Lung (tissue), 12 donors: ENCODE measurements around the gene CPT1A. TPM values are rescaled to one million over a fixed set of nuclear protein-coding genes. Genes with fewer than 3 reads are reported as not detected.

ENCODE experiments used
- ATAC-seq: fragments of 200-7000 bp; cut with Tn5 transposase; one replicate; pipeline ENCODE4 v1.9.1; 2020; ENCODE audit warnings: moderate number of reproducible peaks; ENCODE audit not compliant: insufficient read depth, low FRiP score
- DNase-seq, 3 donors: peaks; one replicate each; pipeline ENCODE4 v3.0.0-alpha.2; 2013 to 2017
- H3K27ac ChIP-seq, 2 donors: one replicate each; pipeline ENCODE4 v1.5.1; 2013; ENCODE audit warnings: mild to moderate bottlenecking in 2 of 2, moderate library complexity in 2 of 2, control low read depth in 1 of 2, inconsistent platforms in 1 of 2, low read depth in 1 of 2, low read length in 1 of 2
- H3K27me3 ChIP-seq, 3 donors: one replicate each; pipeline ENCODE4 v1.5.1; 2013; ENCODE audit warnings: low read length in 2 of 3; ENCODE audit not compliant: control insufficient read depth in 3 of 3, insufficient read depth in 3 of 3
- H3K36me3 ChIP-seq, 4 donors: one replicate each; pipeline ENCODE4 v1.5.1; 2013; ENCODE audit warnings: low read length in 4 of 4, mild to moderate bottlenecking in 1 of 4, moderate library complexity in 1 of 4; ENCODE audit not compliant: control insufficient read depth in 4 of 4, insufficient read depth in 4 of 4
- H3K4me1 ChIP-seq, 5 donors: one replicate each; pipeline ENCODE4 v1.5.1; 2013; ENCODE audit warnings: low read length in 5 of 5, mild to moderate bottlenecking in 2 of 5, moderate library complexity in 1 of 5; ENCODE audit not compliant: control insufficient read depth in 5 of 5, insufficient read depth in 5 of 5
- H3K4me3 ChIP-seq: one replicate; pipeline ENCODE4 v1.5.1; 2013; ENCODE audit warnings: mild to moderate bottlenecking, control low read depth, moderate library complexity
- H3K9ac ChIP-seq, 2 donors: one replicate each; pipeline ENCODE4 v1.5.1; 2013; ENCODE audit warnings: low read length in 2 of 2, control low read depth in 1 of 2; ENCODE audit not compliant: insufficient read depth in 1 of 2
- H3K9me3 ChIP-seq, 4 donors: one replicate each; pipeline ENCODE4 v1.5.1; 2013; ENCODE audit warnings: low read length in 3 of 4, mild to moderate bottlenecking in 1 of 4, moderate library complexity in 1 of 4; ENCODE audit not compliant: control insufficient read depth in 4 of 4, insufficient read depth in 3 of 4
- WGBS, 2 donors: extraction: QIAGEN DNeasy Blood & Tissue Kit; methylation state at CpG; one replicate each; pipeline ENCODE4 v1.1.7; 2013; 5-methylcytosine and 5-hydroxymethylcytosine counted together
- polyA plus RNA-seq, 2 donors: library from polyadenylated mRNA; stranded (reverse); fragments of 200-250 nt; gene quantifications; one replicate each; pipeline ENCODE4 v1.2.1, GENCODE V29; 2013
- total RNA-seq, 2 donors: library from RNA; depleted of rRNA in 1 of 2; stranded (reverse); fragments of >200 nt in 1 of 2; gene quantifications; one replicate each; pipeline ENCODE4 v1.2.1, GENCODE V29; 2014 to 2021
- TF ChIP-seq, protein P1 (sequence below): IDR thresholded peaks from 2 replicates; pipeline ENCODE4 v1.5.1; 2012; ENCODE audit warnings: mild to moderate bottlenecking; ENCODE audit errors: control extremely low read depth, extremely low read depth
- donor health status: control.
- donor health status: control.
- donor health status: Bipolar disorder and iron deficiency.
- donor health status: healthy.
- donor health status: DM: yes; HTN: yes; CAD: no.

The CPT1A gene
- total and polyA plus RNA-seq, 4 donors, result 17.0 to 51.7 (median 18.4) TPM

- no peak overlapping the region for H3K27ac ChIP-seq
- H3K27me3 ChIP-seq, result no peaks in the 10 kb centered on the region
- ATAC-seq (no peak), DNase-seq (no peak)
- H3K36me3 ChIP-seq, result peaks cover 2 to 27% (median 5%) of the 10 kb centered on the region in 4 donors
- H3K4me1 ChIP-seq, result peaks cover 0 to 10% (median 0%) of the 10 kb centered on the region in 5 donors
- no peaks in the 10 kb centered on the region for H3K9me3 ChIP-seq
- no peak overlapping the region for H3K9ac ChIP-seq
- H3K4me3 ChIP-seq, result no peak overlapping the region
- TF ChIP-seq, protein P1, sequence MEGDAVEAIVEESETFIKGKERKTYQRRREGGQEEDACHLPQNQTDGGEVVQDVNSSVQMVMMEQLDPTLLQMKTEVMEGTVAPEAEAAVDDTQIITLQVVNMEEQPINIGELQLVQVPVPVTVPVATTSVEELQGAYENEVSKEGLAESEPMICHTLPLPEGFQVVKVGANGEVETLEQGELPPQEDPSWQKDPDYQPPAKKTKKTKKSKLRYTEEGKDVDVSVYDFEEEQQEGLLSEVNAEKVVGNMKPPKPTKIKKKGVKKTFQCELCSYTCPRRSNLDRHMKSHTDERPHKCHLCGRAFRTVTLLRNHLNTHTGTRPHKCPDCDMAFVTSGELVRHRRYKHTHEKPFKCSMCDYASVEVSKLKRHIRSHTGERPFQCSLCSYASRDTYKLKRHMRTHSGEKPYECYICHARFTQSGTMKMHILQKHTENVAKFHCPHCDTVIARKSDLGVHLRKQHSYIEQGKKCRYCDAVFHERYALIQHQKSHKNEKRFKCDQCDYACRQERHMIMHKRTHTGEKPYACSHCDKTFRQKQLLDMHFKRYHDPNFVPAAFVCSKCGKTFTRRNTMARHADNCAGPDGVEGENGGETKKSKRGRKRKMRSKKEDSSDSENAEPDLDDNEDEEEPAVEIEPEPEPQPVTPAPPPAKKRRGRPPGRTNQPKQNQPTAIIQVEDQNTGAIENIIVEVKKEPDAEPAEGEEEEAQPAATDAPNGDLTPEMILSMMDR, result no peak
- 88 to 95% methylated on average over 22 of the region's 22 CpGs for WGBS, 2 donors
These were observed 25.4 kb downstream of the CPT1A start for GRCh38 chr11:68816251-68816776.

GRCh38 chr11:68813773-68814172 lies 27.9 kb downstream of the CPT1A start:
- DNase-seq (no peak), ATAC-seq (no peak)
- Histone ChIP-seq H3K27ac (no peak overlapping the region), H3K4me1 (peaks cover 0 to 10% (median 0%) of the 10 kb centered on the region in 5 donors), H3K36me3 (peaks cover 2 to 32% (median 7%) of the 10 kb centered on the region in 4 donors), H3K27me3 (no peaks in the 10 kb centered on the region), H3K9me3 (no peaks in the 10 kb centered on the region), H3K4me3 (no peak overlapping the region), H3K9ac (no peak overlapping the region)
- TF ChIP-seq, protein P1, result no peak
- 89 to 91% methylated on average over 11 of the region's 11 CpGs for WGBS, 2 donors

GRCh38 chr11:68812526-68812925 lies 29.2 kb downstream of the CPT1A start:
- WGBS, 2 donors, result 76 to 90% methylated on average over 15 of the region's 15 CpGs
- ATAC-seq (no peak), DNase-seq (no peak)
- H3K9me3 ChIP-seq, result no peaks in the 10 kb centered on the region
- H3K36me3 ChIP-seq, result peaks cover 2 to 36% (median 7%) of the 10 kb centered on the region in 4 donors
- no peak overlapping the region for H3K4me3 ChIP-seq
- TF ChIP-seq, protein P1, result no peak
- H3K27ac ChIP-seq, result no peak overlapping the region
- peaks cover 0 to 10% (median 0%) of the 10 kb centered on the region in 5 donors for H3K4me1 ChIP-seq
- H3K27me3 ChIP-seq, result no peaks in the 10 kb centered on the region
- H3K9ac ChIP-seq, result no peak overlapping the region

- Histone ChIP-seq H3K27me3 (no peaks in the 10 kb centered on the region), H3K9me3 (no peaks in the 10 kb centered on the region), H3K36me3 (peaks cover 2 to 38% (median 5%) of the 10 kb centered on the region in 4 donors), H3K4me1 (peaks cover 0 to 7% (median 0%) of the 10 kb centered on the region in 5 donors), H3K27ac (peak overlapping the region in 1 of 2 donors; percentile 77), H3K4me3 (no peak overlapping the region), H3K9ac (no peak overlapping the region)
- ATAC-seq, result no peak
- TF ChIP-seq, protein P1, result no peak
- WGBS, 2 donors, result 81 to 83% methylated on average over 7 of the region's 7 CpGs
- peak in 1 of 3 donors; percentile 21 for DNase-seq
These were observed 31.6 kb downstream of the CPT1A start for GRCh38 chr11:68810164-68810563.
